ENCODE data around the gene PIWIL4.

The PIWIL4 gene

GRCh38 chr11:94558468-94558867 lies 8.7 kb upstream of the PIWIL4 start:
- Histone ChIP-seq H3K9ac (ENCODE audit: low read depth, low read length, poor library complexity, severe bottlenecking) (no peak overlapping the region), H3K27me3 (ENCODE audit: insufficient read depth, low read length, poor library complexity, severe bottlenecking) (no peaks in the 10 kb centered on the region), H3K4me3 (ENCODE audit: low read length, poor library complexity, severe bottlenecking) (no peak overlapping the region), H3K4me2 (ENCODE audit: low read depth, low read length, poor library complexity, severe bottlenecking) (no peak overlapping the region), H3K36me3 (ENCODE audit: insufficient read depth, low read length) (no peaks in the 10 kb centered on the region), H3K9me3 (ENCODE audit: insufficient read depth, low read depth, low read length) (no peaks in the 10 kb centered on the region), H2AFZ (ENCODE audit: low read length) (no peak overlapping the region), H3K79me2 (ENCODE audit: insufficient read depth, low read length) (no peaks in the 10 kb centered on the region; the same call in 1 of the 2 replicates), H3F3A (ENCODE audit: low read depth) (no peaks in the 10 kb centered on the region), H3K9me2 (replicated peaks; ENCODE audit: low read depth, low read length) (no peaks in the 10 kb centered on the region), H3K4me1 (ENCODE audit: insufficient read depth, low read length, poor library complexity, severe bottlenecking) (peaks cover 8% of the 10 kb centered on the region), H4K20me1 (ENCODE audit: insufficient read depth, low read length, poor library complexity, severe bottlenecking) (no peaks in the 10 kb centered on the region)
- TF ChIP-seq CTCF (conservative IDR thresholded peaks at IDR 0.05; ENCODE audit: low read length), result no peak
- TF ChIP-seq EZH2phosphoT487 (IDR thresholded peaks at IDR 0.05; ENCODE audit: borderline replicate concordance), result no peak

- Histone ChIP-seq H3K79me2 (ENCODE audit: insufficient read depth, low read length) (no peaks in the 10 kb centered on the region; the same call in 1 of the 2 replicates), H3K4me2 (ENCODE audit: low read depth, low read length, poor library complexity, severe bottlenecking) (no peak overlapping the region), H4K20me1 (ENCODE audit: insufficient read depth, low read length, poor library complexity, severe bottlenecking) (no peaks in the 10 kb centered on the region), H3K36me3 (ENCODE audit: insufficient read depth, low read length) (no peaks in the 10 kb centered on the region), H3F3A (ENCODE audit: low read depth) (no peaks in the 10 kb centered on the region), H3K9me2 (replicated peaks; ENCODE audit: low read depth, low read length) (no peaks in the 10 kb centered on the region), H3K27me3 (ENCODE audit: insufficient read depth, low read length, poor library complexity, severe bottlenecking) (no peaks in the 10 kb centered on the region), H2AFZ (ENCODE audit: low read length) (no peak overlapping the region), H3K9me3 (ENCODE audit: insufficient read depth, low read depth, low read length) (no peaks in the 10 kb centered on the region), H3K4me1 (ENCODE audit: insufficient read depth, low read length, poor library complexity, severe bottlenecking) (peaks cover 8% of the 10 kb centered on the region), H3K4me3 (ENCODE audit: low read length, poor library complexity, severe bottlenecking) (no peak overlapping the region), H3K9ac (ENCODE audit: low read depth, low read length, poor library complexity, severe bottlenecking) (no peak overlapping the region)
- TF ChIP-seq EZH2phosphoT487 (IDR thresholded peaks at IDR 0.05; ENCODE audit: borderline replicate concordance), result no peak
- no peak for TF ChIP-seq CTCF (conservative IDR thresholded peaks at IDR 0.05; ENCODE audit: low read length)
Measured at GRCh38 chr11:94558932-94559331, 8.2 kb upstream of the PIWIL4 start.

- no peaks in the 10 kb centered on the region for H3F3A ChIP-seq (ENCODE audit: low read depth)
- H3K9me2 ChIP-seq (replicated peaks; ENCODE audit: low read depth, low read length), result no peaks in the 10 kb centered on the region
- no peak overlapping the region for H2AFZ ChIP-seq (ENCODE audit: low read length)
- H4K20me1 ChIP-seq (ENCODE audit: insufficient read depth, low read length, poor library complexity, severe bottlenecking), result no peaks in the 10 kb centered on the region
- no peak overlapping the region for H3K9ac ChIP-seq (ENCODE audit: low read depth, low read length, poor library complexity, severe bottlenecking)
- H3K27me3 ChIP-seq (ENCODE audit: insufficient read depth, low read length, poor library complexity, severe bottlenecking), result no peaks in the 10 kb centered on the region
- peaks cover 8% of the 10 kb centered on the region for H3K4me1 ChIP-seq (ENCODE audit: insufficient read depth, low read length, poor library complexity, severe bottlenecking)
- TF ChIP-seq EZH2phosphoT487 (IDR thresholded peaks at IDR 0.05; ENCODE audit: borderline replicate concordance) (no peak), CTCF (conservative IDR thresholded peaks at IDR 0.05; ENCODE audit: low read length) (no peak)
- H3K9me3 ChIP-seq (ENCODE audit: insufficient read depth, low read depth, low read length), result no peaks in the 10 kb centered on the region
- no peaks in the 10 kb centered on the region for H3K36me3 ChIP-seq (ENCODE audit: insufficient read depth, low read length)
- no peak overlapping the region for H3K4me2 ChIP-seq (ENCODE audit: low read depth, low read length, poor library complexity, severe bottlenecking)
- H3K4me3 ChIP-seq (ENCODE audit: low read length, poor library complexity, severe bottlenecking), result no peak overlapping the region
- H3K79me2 ChIP-seq (ENCODE audit: insufficient read depth, low read length), result no peaks in the 10 kb centered on the region
Measured at GRCh38 chr11:94559361-94559760, 7.8 kb upstream of the PIWIL4 start.
